GM18909 (cell line): ENCODE data around the gene KCNJ15.

Experiments used
- ATAC-seq: cut with Tn5 transposase; IDR thresholded peaks from one replicate; pipeline ENCODE4 v1.9.1; 2021; ENCODE audit warnings: mild to moderate bottlenecking; ENCODE audit not compliant: unreplicated experiment, poor library complexity

The KCNJ15 gene

GRCh38 chr21:38266732-38267131 lies 9.9 kb downstream of the KCNJ15 start:
- ATAC-seq: no peak

GRCh38 chr21:38267136-38267755 lies 10.5 kb downstream of the KCNJ15 start:
- no peak for ATAC-seq

- no peak for ATAC-seq
These were observed 11.4 kb downstream of the KCNJ15 start for GRCh38 chr21:38267991-38268863.

- peak; percentile 32 for ATAC-seq
These were observed 12.2 kb downstream of the KCNJ15 start for GRCh38 chr21:38268864-38269575.

GRCh38 chr21:38269576-38269936 lies 12.8 kb downstream of the KCNJ15 start:
- peak; percentile 76 for ATAC-seq

- no peak for ATAC-seq
These were observed 15.4 kb downstream of the KCNJ15 start for GRCh38 chr21:38272215-38272614.

- ATAC-seq: no peak
These were observed 17.2 kb downstream of the KCNJ15 start for GRCh38 chr21:38273745-38274542.

- no peak for ATAC-seq
These were observed 20.8 kb downstream of the KCNJ15 start for GRCh38 chr21:38277501-38278131.

GRCh38 chr21:38280454-38280853 lies 23.7 kb downstream of the KCNJ15 start:
- no peak for ATAC-seq

GRCh38 chr21:38280867-38281266 lies 24.1 kb downstream of the KCNJ15 start:
- ATAC-seq: no peak

GRCh38 chr21:38282921-38283320 lies 26.1 kb downstream of the KCNJ15 start:
- ATAC-seq: no peak

GRCh38 chr21:38284216-38284615 lies 27.4 kb downstream of the KCNJ15 start:
- ATAC-seq: no peak

- no peak for ATAC-seq
These were observed 30.1 kb downstream of the KCNJ15 start for GRCh38 chr21:38286739-38287471.

- no peak for ATAC-seq
These were observed 30.7 kb downstream of the KCNJ15 start for GRCh38 chr21:38287476-38287875.

GRCh38 chr21:38289705-38290485 lies 33.1 kb downstream of the KCNJ15 start:
- ATAC-seq: no peak

- ATAC-seq: no peak
These were observed 34.0 kb downstream of the KCNJ15 start for GRCh38 chr21:38290809-38291208.

- no peak for ATAC-seq
These were observed 35.1 kb downstream of the KCNJ15 start for GRCh38 chr21:38291874-38292273.

GRCh38 chr21:38293113-38293512 lies 36.3 kb downstream of the KCNJ15 start:
- no peak for ATAC-seq

GRCh38 chr21:38293765-38294164 lies 37.0 kb downstream of the KCNJ15 start:
- no peak for ATAC-seq
